Panc1 (cell line): ENCODE data around the gene TECPR1. TPM values are rescaled to one million over a fixed set of nuclear protein-coding genes. Genes with fewer than 3 reads are reported as not detected.
A peak's percentile ranks its signal among the peaks of the same experiment; 100 is the strongest.

ENCODE experiments used
- ATAC-seq: fragments of 200-7000 bp; cut with Tn5 transposase; 2 replicates; pipeline ENCODE4 v1.9.1; 2020; ENCODE audit warnings: mild to moderate bottlenecking, moderate library complexity
- BruUV-seq: library from RNA; stranded (reverse); fragments of 400-500 nt; replicated peaks from 2 replicates; lab custom pipeline; 2021; lab: Mats Ljungman, UMichigan
- CTCF ChIA-PET: fragments of 300-600 bp; sonication (Branson Sonifier 250); formaldehyde crosslinking; loops from one replicate; lab custom pipeline; 2022; ENCODE audit warnings: antibody characterized with exemption; lab: Charles Lee
- POLR2A ChIA-PET: fragments of 300-600 bp; sonication (Branson Sonifier 250); formaldehyde crosslinking; loops from one replicate; lab custom pipeline; 2022; ENCODE audit warnings: antibody characterized with exemption; lab: Charles Lee
- DNase-seq: peaks from one replicate; pipeline ENCODE4 v3.0.0-alpha.2; 2010; ENCODE audit warnings: low read depth, low spot score
- H3K27ac ChIP-seq: 2 replicates; pipeline ENCODE4 v1.5.1; 2011; ENCODE audit warnings: mild to moderate bottlenecking, low read length, inconsistent platforms
- H3K27me3 ChIP-seq: fragments of 200-500 bp; sonication (Bioruptor generic); 2 replicates; pipeline ENCODE4 v1.6.0; 2014; ENCODE audit warnings: low read length, inconsistent platforms; ENCODE audit not compliant: control insufficient read depth, insufficient read depth
- H3K36me3 ChIP-seq: fragments of 200-500 bp; sonication (Bioruptor generic); 2 replicates; pipeline ENCODE4 v1.5.1; 2014; ENCODE audit warnings: inconsistent platforms, mild to moderate bottlenecking, low read length, moderate library complexity; ENCODE audit not compliant: control insufficient read depth, insufficient read depth
- H3K4me1 ChIP-seq: 2 replicates; pipeline ENCODE4 v1.5.1; 2011; ENCODE audit warnings: inconsistent platforms, mild to moderate bottlenecking, low read length, moderate library complexity; ENCODE audit not compliant: control insufficient read depth, insufficient read depth
- H3K4me3 ChIP-seq, 2 experiments: 2 replicates each; pipeline ENCODE4 v1.5.1; 2011 to 2012; ENCODE audit warnings: low read depth in 2 of 2, low read length in 2 of 2, mild to moderate bottlenecking in 2 of 2, inconsistent platforms in 1 of 2, moderate library complexity in 1 of 2
- H3K9me3 ChIP-seq: fragments of 200-500 bp; sonication (Bioruptor generic); 2 replicates; pipeline ENCODE4 v1.5.1; 2014; ENCODE audit warnings: low read depth, mild to moderate bottlenecking, inconsistent platforms, low read length, moderate library complexity; ENCODE audit not compliant: control insufficient read depth, insufficient read depth
- POLR2AphosphoS5 ChIP-seq: IDR thresholded peaks from 2 replicates; pipeline ENCODE4 v1.6.1; 2012; ENCODE audit warnings: mild to moderate bottlenecking, low read depth, low read length, moderate library complexity
- SIN3A ChIP-seq: IDR thresholded peaks from 2 replicates; pipeline ENCODE4 v1.6.1; 2012; ENCODE audit warnings: low read depth, mild to moderate bottlenecking, low read length, moderate library complexity, borderline replicate concordance; ENCODE audit not compliant: insufficient read depth
- TCF7L2 ChIP-seq: IDR thresholded peaks from 2 replicates; pipeline ENCODE4 v1.6.1; 2011; ENCODE audit warnings: mild to moderate bottlenecking, low read depth, low read length, inconsistent platforms
- in situ Hi-C: cut with HindIII; loops from 2 replicates; pipeline ENCODE4 v1.10.0; 2016; ENCODE audit warnings: low sequenced_read_pairs, low pct_unique_long_range_greater_than_20kb
- intact Hi-C: fragments of 100-400 bp; cut with micrococcal nuclease; formaldehyde crosslinking; loops from one replicate; pipeline ENCODE4 v1.10.0; 2022; ENCODE audit not compliant: unreplicated experiment
- total RNA-seq: library from RNA; stranded (reverse); gene quantifications from one replicate; pipeline ENCODE4 v1.2.1, GENCODE V29; 2021; ENCODE audit not compliant: unreplicated experiment
- TF ChIP-seq, protein P1 (sequence below), 2 experiments: IDR thresholded peaks; 2 replicates each; pipeline ENCODE4 v1.6.1; 2011 to 2012; ENCODE audit warnings: low read depth in 2 of 2, control low read depth in 1 of 2, low read length in 1 of 2, mild to moderate bottlenecking in 1 of 2, moderate library complexity in 1 of 2; ENCODE audit not compliant: insufficient read depth in 1 of 2
- TF ChIP-seq, protein P2 (sequence below): fragments of 450-650 bp; IDR thresholded peaks from 2 replicates; pipeline ENCODE4 v1.5.1; 2017; ENCODE audit warnings: mild to moderate bottlenecking

Gene TECPR1
- total RNA-seq, 1 experiment from 2014 or later = 21.0 TPM

DNA sequence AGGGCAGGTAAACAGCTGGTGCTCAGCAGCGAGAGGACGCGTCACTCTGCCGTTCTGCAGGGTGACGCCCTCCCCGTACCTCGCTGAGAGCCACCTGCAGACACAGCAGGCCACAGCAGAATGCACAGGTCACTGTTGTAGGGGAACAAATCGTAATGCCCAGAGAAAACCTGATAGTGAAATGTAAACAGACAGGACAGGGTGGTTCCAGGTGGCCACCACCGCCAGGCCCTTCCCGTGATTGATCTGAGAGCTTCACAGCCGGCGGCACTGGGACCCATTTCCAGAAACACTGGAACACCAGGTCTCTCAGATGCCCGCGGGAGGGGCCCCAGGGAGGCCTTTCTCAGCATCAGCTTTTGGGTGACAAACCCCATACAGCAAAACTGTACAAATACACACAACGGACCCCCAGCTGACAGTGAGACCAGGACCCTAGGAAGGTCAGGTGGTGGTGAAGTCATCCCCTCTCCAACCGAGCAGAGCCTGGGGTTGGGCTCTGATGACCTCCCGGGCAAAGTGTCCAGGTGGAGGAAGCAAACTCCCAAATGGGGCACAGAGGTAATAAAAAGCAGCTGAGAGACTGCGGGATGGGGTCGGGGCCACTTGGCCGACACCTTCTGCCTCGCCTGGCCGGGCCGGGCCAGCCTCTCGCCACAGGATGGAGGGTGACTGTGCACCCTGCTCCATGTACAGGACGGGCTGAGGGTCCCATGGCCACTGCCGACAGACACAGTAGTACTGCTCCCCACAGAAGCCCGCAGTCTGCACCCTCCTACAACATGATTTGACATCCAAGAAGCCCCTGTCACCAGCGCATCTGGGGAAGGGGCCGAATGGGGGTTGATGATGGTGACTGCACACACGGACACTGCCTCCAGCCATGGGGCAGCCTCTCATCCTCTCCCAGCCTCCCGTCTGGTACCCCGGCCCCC, 36.2 kb downstream of the TECPR1 start:
- TF ChIP-seq TCF7L2 (no peak), POLR2AphosphoS5 (no peak), SIN3A (no peak)
- TF ChIP-seq, protein P1, sequence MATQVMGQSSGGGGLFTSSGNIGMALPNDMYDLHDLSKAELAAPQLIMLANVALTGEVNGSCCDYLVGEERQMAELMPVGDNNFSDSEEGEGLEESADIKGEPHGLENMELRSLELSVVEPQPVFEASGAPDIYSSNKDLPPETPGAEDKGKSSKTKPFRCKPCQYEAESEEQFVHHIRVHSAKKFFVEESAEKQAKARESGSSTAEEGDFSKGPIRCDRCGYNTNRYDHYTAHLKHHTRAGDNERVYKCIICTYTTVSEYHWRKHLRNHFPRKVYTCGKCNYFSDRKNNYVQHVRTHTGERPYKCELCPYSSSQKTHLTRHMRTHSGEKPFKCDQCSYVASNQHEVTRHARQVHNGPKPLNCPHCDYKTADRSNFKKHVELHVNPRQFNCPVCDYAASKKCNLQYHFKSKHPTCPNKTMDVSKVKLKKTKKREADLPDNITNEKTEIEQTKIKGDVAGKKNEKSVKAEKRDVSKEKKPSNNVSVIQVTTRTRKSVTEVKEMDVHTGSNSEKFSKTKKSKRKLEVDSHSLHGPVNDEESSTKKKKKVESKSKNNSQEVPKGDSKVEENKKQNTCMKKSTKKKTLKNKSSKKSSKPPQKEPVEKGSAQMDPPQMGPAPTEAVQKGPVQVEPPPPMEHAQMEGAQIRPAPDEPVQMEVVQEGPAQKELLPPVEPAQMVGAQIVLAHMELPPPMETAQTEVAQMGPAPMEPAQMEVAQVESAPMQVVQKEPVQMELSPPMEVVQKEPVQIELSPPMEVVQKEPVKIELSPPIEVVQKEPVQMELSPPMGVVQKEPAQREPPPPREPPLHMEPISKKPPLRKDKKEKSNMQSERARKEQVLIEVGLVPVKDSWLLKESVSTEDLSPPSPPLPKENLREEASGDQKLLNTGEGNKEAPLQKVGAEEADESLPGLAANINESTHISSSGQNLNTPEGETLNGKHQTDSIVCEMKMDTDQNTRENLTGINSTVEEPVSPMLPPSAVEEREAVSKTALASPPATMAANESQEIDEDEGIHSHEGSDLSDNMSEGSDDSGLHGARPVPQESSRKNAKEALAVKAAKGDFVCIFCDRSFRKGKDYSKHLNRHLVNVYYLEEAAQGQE (IDR thresholded peaks at IDR 0.05; ENCODE audit: insufficient read depth in 1 of 2, low read depth in 2 of 2, low read length in 1 of 2) = no peak
- TF ChIP-seq, protein P2, sequence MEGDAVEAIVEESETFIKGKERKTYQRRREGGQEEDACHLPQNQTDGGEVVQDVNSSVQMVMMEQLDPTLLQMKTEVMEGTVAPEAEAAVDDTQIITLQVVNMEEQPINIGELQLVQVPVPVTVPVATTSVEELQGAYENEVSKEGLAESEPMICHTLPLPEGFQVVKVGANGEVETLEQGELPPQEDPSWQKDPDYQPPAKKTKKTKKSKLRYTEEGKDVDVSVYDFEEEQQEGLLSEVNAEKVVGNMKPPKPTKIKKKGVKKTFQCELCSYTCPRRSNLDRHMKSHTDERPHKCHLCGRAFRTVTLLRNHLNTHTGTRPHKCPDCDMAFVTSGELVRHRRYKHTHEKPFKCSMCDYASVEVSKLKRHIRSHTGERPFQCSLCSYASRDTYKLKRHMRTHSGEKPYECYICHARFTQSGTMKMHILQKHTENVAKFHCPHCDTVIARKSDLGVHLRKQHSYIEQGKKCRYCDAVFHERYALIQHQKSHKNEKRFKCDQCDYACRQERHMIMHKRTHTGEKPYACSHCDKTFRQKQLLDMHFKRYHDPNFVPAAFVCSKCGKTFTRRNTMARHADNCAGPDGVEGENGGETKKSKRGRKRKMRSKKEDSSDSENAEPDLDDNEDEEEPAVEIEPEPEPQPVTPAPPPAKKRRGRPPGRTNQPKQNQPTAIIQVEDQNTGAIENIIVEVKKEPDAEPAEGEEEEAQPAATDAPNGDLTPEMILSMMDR = no peak
- no peaks in the 10 kb centered on the region for H3K36me3 ChIP-seq
- H3K27me3 ChIP-seq = no peaks in the 10 kb centered on the region
- ATAC-seq = no peak
- no peaks in the 10 kb centered on the region for H3K4me1 ChIP-seq
- no peak overlapping the region for H3K27ac ChIP-seq
- in situ Hi-C loops (no loop called here), intact Hi-C loops (no loop called here)
- TSS peak; percentile 91 for BruUV-seq
- CTCF ChIA-PET = no interaction called here
- POLR2A ChIA-PET = no interaction called here
- H3K4me3 ChIP-seq = no peak overlapping the region
- DNase-seq = no peak
- H3K9me3 ChIP-seq = no peaks in the 10 kb centered on the region

DNA sequence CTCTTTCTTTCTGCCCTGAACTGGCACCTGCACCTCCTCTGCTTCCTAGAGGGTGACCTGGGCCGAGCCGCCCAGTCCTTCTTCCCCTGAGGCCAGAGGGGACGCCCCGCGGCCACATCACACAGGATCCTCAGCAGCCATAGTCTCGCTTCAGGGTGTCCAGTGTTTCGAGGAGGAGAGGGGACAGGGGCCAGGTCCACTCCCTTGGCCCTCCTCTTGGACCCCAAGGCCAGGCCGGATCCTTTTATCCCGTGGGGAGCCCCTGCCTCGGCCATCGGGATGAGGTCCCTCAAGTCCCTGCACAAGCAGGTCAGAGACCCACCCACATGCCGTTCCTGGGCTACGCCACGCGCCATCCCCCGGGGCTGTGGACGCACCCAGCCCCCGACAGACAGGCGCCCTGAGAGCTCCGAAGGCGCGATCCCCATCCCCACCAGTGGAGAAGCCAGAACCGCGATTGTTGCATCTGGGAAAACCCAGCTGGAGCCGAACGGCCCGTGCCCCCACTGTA, 37.2 kb downstream of the TECPR1 start:
- Histone ChIP-seq H3K27ac (no peak overlapping the region), H3K36me3 (no peaks in the 10 kb centered on the region), H3K9me3 (no peaks in the 10 kb centered on the region), H3K4me3 (no peak overlapping the region), H3K4me1 (no peaks in the 10 kb centered on the region), H3K27me3 (no peaks in the 10 kb centered on the region)
- no TSS peak for BruUV-seq
- intact Hi-C loops = no loop called here
- DNase-seq (no peak), ATAC-seq (no peak)
- in situ Hi-C loops = no loop called here
- CTCF ChIA-PET = no interaction called here
- POLR2A ChIA-PET = no interaction called here
- TF ChIP-seq, protein P2 = no peak
- TF ChIP-seq TCF7L2 (no peak), POLR2AphosphoS5 (no peak), SIN3A (no peak)
- TF ChIP-seq, protein P1 (IDR thresholded peaks at IDR 0.05; ENCODE audit: insufficient read depth in 1 of 2, low read depth in 2 of 2, low read length in 1 of 2) = no peak
